K562 (cell line): Measurements from ENCODE around the gene RNF40. TPM values are rescaled to one million over a fixed set of nuclear protein-coding genes. Genes with fewer than 3 reads are reported as not detected.

Experiments
- FOS ChIP-seq: IDR thresholded peaks from 3 replicates; pipeline ENCODE4 v1.6.1; 2011; ENCODE audit not compliant: insufficient read length; ENCODE audit errors: extremely low read depth
- HLTF ChIP-seq: fragments of 450-650 bp; IDR thresholded peaks from 2 replicates; pipeline ENCODE4 v1.6.1; 2016
- HNRNPUL1 ChIP-seq: fragments of 200-400 bp; formaldehyde crosslinking; IDR thresholded peaks from 2 replicates; pipeline ENCODE4 v1.6.1; 2017; ENCODE audit warnings: low read length
- POLR2G ChIP-seq: fragments of 200-400 bp; formaldehyde crosslinking; IDR thresholded peaks from 2 replicates; pipeline ENCODE4 v1.6.1; 2017; ENCODE audit warnings: low read depth, mild to moderate bottlenecking, antibody characterized with exemption, low read length, moderate library complexity
- ZBTB49 ChIP-seq: sonication (generic); formaldehyde crosslinking; IDR thresholded peaks from 2 replicates; pipeline ENCODE4 v1.8.0; 2022; ENCODE audit warnings: missing genetic modification reagents, mild to moderate bottlenecking, borderline replicate concordance
- ZNF12 ChIP-seq: sonication (generic); formaldehyde crosslinking; IDR thresholded peaks from 2 replicates; pipeline ENCODE4 v1.4.0; 2020; ENCODE audit warnings: mild to moderate bottlenecking, missing genetic modification reagents
- ZNF175 ChIP-seq: fragments of 200-800 bp; sonication (Bioruptor generic); IDR thresholded peaks from 2 replicates; pipeline ENCODE4 v1.6.1; 2016; ENCODE audit warnings: low read depth, mild to moderate bottlenecking, missing genetic modification characterization, missing compliant biosample characterization
- ZNF23 ChIP-seq: fragments of 250-450 bp; sonication (Bioruptor Pico); IDR thresholded peaks from 2 replicates; pipeline ENCODE4 v1.4.0; 2020; ENCODE audit warnings: mild to moderate bottlenecking
- polyA plus RNA-seq, 8 experiments: library from polyadenylated mRNA; depleted of rRNA in 4 of 8; stranded (reverse) in 5 of 8; unstranded in 3 of 8; fragments of >200 nt; fragmentation: Nextera tagmentation in 2 of 8; fragmentation: Illumina TruSeq in 1 of 8; extraction: Ambion mirVana in 2 of 8; extraction: Trizol in 1 of 8; gene quantifications; 2 replicates each; pipeline versions ENCODE4 v1.2.1 to v1.2.3, GENCODE V29; 2011 to 2014; ENCODE audit warnings: inconsistent platforms in 1 of 8, missing spikeins in 1 of 8
- total RNA-seq, 7 experiments: library from RNA; depleted of rRNA in 6 of 7; stranded (reverse); fragments of >200 nt in 6 of 7; fragmentation: Illumina TruSeq in 2 of 7; extraction: Trizol in 2 of 7; gene quantifications; 2 replicates each; pipeline versions ENCODE4 v1.2.1 to v1.2.3, GENCODE V29; 2011 to 2021; ENCODE audit warnings: low replicate concordance in 1 of 7
- TF ChIP-seq, protein P1 (sequence below): fragments of 200-800 bp; sonication (Bioruptor generic); IDR thresholded peaks from 2 replicates; pipeline ENCODE4 v1.6.1; 2017; ENCODE audit warnings: missing genetic modification characterization, missing compliant biosample characterization
- TF ChIP-seq, protein P2 (sequence below), 2 experiments: fragments of 150-350 bp in 1 of 2; IDR thresholded peaks; 2 replicates each; pipeline ENCODE4 v1.6.1; 2012 to 2016; ENCODE audit warnings: low read depth in 2 of 2, low read length in 2 of 2, mild to moderate bottlenecking in 1 of 2, moderate library complexity in 1 of 2

RNF40 gene
- total and polyA plus RNA-seq, 9 of the 15 experiments (the other 6 are each of a cell fraction or from before 2014, with no cell fraction given) = 6.2 to 129 (median 81.5) TPM

- TF ChIP-seq ZNF175 (CRISPR knock-in tag) (no peak), FOS (no peak), HNRNPUL1 (no peak), ZNF12 (CRISPR knock-in tag) (no peak), ZNF23 (CRISPR knock-in tag) (no peak), POLR2G (peak; percentile 30; the same call in 1 of the 2 replicates), ZBTB49 (no peak), HLTF (no peak)
- TF ChIP-seq, protein P1, sequence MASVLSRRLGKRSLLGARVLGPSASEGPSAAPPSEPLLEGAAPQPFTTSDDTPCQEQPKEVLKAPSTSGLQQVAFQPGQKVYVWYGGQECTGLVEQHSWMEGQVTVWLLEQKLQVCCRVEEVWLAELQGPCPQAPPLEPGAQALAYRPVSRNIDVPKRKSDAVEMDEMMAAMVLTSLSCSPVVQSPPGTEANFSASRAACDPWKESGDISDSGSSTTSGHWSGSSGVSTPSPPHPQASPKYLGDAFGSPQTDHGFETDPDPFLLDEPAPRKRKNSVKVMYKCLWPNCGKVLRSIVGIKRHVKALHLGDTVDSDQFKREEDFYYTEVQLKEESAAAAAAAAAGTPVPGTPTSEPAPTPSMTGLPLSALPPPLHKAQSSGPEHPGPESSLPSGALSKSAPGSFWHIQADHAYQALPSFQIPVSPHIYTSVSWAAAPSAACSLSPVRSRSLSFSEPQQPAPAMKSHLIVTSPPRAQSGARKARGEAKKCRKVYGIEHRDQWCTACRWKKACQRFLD = no peak
- TF ChIP-seq, protein P2, sequence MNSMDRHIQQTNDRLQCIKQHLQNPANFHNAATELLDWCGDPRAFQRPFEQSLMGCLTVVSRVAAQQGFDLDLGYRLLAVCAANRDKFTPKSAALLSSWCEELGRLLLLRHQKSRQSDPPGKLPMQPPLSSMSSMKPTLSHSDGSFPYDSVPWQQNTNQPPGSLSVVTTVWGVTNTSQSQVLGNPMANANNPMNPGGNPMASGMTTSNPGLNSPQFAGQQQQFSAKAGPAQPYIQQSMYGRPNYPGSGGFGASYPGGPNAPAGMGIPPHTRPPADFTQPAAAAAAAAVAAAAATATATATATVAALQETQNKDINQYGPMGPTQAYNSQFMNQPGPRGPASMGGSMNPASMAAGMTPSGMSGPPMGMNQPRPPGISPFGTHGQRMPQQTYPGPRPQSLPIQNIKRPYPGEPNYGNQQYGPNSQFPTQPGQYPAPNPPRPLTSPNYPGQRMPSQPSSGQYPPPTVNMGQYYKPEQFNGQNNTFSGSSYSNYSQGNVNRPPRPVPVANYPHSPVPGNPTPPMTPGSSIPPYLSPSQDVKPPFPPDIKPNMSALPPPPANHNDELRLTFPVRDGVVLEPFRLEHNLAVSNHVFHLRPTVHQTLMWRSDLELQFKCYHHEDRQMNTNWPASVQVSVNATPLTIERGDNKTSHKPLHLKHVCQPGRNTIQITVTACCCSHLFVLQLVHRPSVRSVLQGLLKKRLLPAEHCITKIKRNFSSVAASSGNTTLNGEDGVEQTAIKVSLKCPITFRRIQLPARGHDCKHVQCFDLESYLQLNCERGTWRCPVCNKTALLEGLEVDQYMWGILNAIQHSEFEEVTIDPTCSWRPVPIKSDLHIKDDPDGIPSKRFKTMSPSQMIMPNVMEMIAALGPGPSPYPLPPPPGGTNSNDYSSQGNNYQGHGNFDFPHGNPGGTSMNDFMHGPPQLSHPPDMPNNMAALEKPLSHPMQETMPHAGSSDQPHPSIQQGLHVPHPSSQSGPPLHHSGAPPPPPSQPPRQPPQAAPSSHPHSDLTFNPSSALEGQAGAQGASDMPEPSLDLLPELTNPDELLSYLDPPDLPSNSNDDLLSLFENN (IDR thresholded peaks at IDR 0.05; ENCODE audit: low read depth in 2 of 2, low read length in 2 of 2) = no peak
- TF ChIP-seq, all 486 proteins: peak for 6
These were observed 39.7 kb upstream of the RNF40 start (continued) for GRCh38 chr16:30722443-30722842.
